HepG2 (cell line): ENCODE data around the gene HARBI1. TPM values are rescaled to one million over a fixed set of nuclear protein-coding genes. Genes with fewer than 3 reads are reported as not detected.
A peak's percentile ranks its signal among the peaks of the same experiment; 100 is the strongest.

Source experiments
- ATAC-seq: fragments of 200-7000 bp; cut with Tn5 transposase; 3 replicates; pipeline ENCODE4 v1.9.1; 2020; ENCODE audit warnings: mild to moderate bottlenecking, moderate library complexity
- BruUV-seq: library from RNA; stranded (reverse); fragments of 400-500 nt; replicated peaks from 2 replicates; lab custom pipeline; 2021; lab: Mats Ljungman, UMichigan
- CTCF ChIA-PET: fragments of 300-600 bp; formaldehyde crosslinking; extraction: SDS; loops from one replicate; lab custom pipeline; 2021; ENCODE audit warnings: low total read pairs, inconsistent platforms, low intra/inter-chr PET ratio; lab: Yijun Ruan, JAX
- POLR2A ChIA-PET: fragments of 350-600 bp; sonication (Branson Sonifier 250); formaldehyde crosslinking; loops from one replicate; lab custom pipeline; 2020; ENCODE audit warnings: antibody characterized with exemption, inconsistent platforms; lab: Yijun Ruan, JAX
- DNase-seq: peaks from one replicate; pipeline ENCODE4 v3.0.0-alpha.2; 2015; ENCODE audit warnings: low spot score
- FAIRE-seq: peaks from 3 replicates; lab custom pipeline; 2011; peaks lifted over from hg19 to GRCh38; lab: Jason Lieb, UNC
- H2AFZ ChIP-seq: one replicate; pipeline ENCODE4 v1.6.1; 2011; ENCODE audit warnings: low read length, inconsistent platforms
- H3K27ac ChIP-seq: fragments of 300-600 bp; 3 replicates; pipeline ENCODE4 v1.8.0; 2011; ENCODE audit warnings: mixed run types, mild to moderate bottlenecking, mixed read lengths, low read length, inconsistent platforms; ENCODE audit not compliant: insufficient read depth; ENCODE audit errors: extremely low read length
- H3K27me3 ChIP-seq, 2 experiments: fragments of 200-600 bp in 1 of 2; 2 replicates in 1 of 2; 3 replicates in 1 of 2; pipeline versions ENCODE4 v1.6.0 to v1.8.0; 2011; ENCODE audit warnings: low read length in 2 of 2, mild to moderate bottlenecking in 2 of 2, moderate library complexity in 2 of 2, inconsistent platforms in 1 of 2; ENCODE audit not compliant: insufficient read depth in 2 of 2, control insufficient read depth in 1 of 2
- H3K36me3 ChIP-seq, 2 experiments: fragments of 200-600 bp in 1 of 2; replicated peaks in 1 of 2; 2 replicates in 1 of 2; 3 replicates in 1 of 2; pipeline versions ENCODE4 v1.5.1 to v1.8.0; 2011; ENCODE audit warnings: low read length in 2 of 2, inconsistent platforms in 1 of 2; ENCODE audit not compliant: insufficient read depth in 2 of 2, control insufficient read depth in 1 of 2
- H3K4me1 ChIP-seq: 2 replicates; pipeline ENCODE4 v1.5.1; 2012; ENCODE audit warnings: low read length, inconsistent platforms; ENCODE audit not compliant: insufficient read depth
- H3K4me2 ChIP-seq: 2 replicates; pipeline ENCODE4 v1.6.0; 2011; ENCODE audit warnings: low read depth, low read length, inconsistent platforms
- H3K4me3 ChIP-seq, 3 experiments: fragments of 200-600 bp in 1 of 3; sonication (generic), shearing (Covaris generic) in 1 of 3; replicated peaks in 1 of 3; 2 replicates each; pipeline ENCODE4 v1.5.1; 2011 to 2016; ENCODE audit warnings: low read length in 3 of 3, inconsistent platforms in 2 of 3, low read depth in 2 of 3, mild to moderate bottlenecking in 2 of 3, control low read depth in 1 of 3, mixed read lengths in 1 of 3; ENCODE audit not compliant: insufficient read depth in 1 of 3
- H3K79me2 ChIP-seq: one replicate; pipeline ENCODE4 v1.6.1; 2011; ENCODE audit warnings: low read length, inconsistent platforms; ENCODE audit not compliant: insufficient read depth
- H3K9ac ChIP-seq: 2 replicates; pipeline ENCODE4 v1.6.0; 2011; ENCODE audit warnings: mild to moderate bottlenecking, low read depth, low read length, inconsistent platforms; ENCODE audit not compliant: insufficient read depth
- H3K9me3 ChIP-seq: 2 replicates; pipeline ENCODE4 v1.5.1; 2012; ENCODE audit warnings: mild to moderate bottlenecking, low read length
- H4K20me1 ChIP-seq: 2 replicates; pipeline ENCODE4 v1.6.0; 2011; ENCODE audit warnings: inconsistent platforms, mild to moderate bottlenecking, low read length, moderate library complexity; ENCODE audit not compliant: insufficient read depth
- CC2D1A ChIP-seq: sonication (generic); formaldehyde crosslinking; IDR thresholded peaks from 2 replicates; pipeline ENCODE4 v1.8.1; 2023; ENCODE audit warnings: mild to moderate bottlenecking, missing genetic modification reagents
- IRF2 ChIP-seq: IDR thresholded peaks from 2 replicates; pipeline ENCODE4 v1.6.1; 2018; ENCODE audit warnings: missing genetic modification reagents, missing compliant biosample characterization
- MBNL3 ChIP-seq: fragments of 250-450 bp; sonication (Bioruptor Pico); conservative IDR thresholded peaks from 2 replicates; pipeline ENCODE4 v1.8.0; 2022; ENCODE audit warnings: mild to moderate bottlenecking, inconsistent platforms
- SMAD9 ChIP-seq: sonication (generic); formaldehyde crosslinking; IDR thresholded peaks from 2 replicates; pipeline ENCODE4 v1.5.1; 2020; ENCODE audit warnings: mild to moderate bottlenecking, missing genetic modification reagents
- TERF1 ChIP-seq: sonication (generic); formaldehyde crosslinking; IDR thresholded peaks from 2 replicates; pipeline ENCODE4 v1.8.0; 2022; ENCODE audit warnings: mild to moderate bottlenecking, missing genetic modification reagents, moderate library complexity
- ZBTB38 ChIP-seq: sonication (generic); formaldehyde crosslinking; IDR thresholded peaks from 2 replicates; pipeline ENCODE4 v1.5.1; 2020; ENCODE audit warnings: mild to moderate bottlenecking, missing genetic modification reagents
- ZFP41 ChIP-seq: sonication (generic); formaldehyde crosslinking; IDR thresholded peaks from 2 replicates; pipeline ENCODE4 v1.4.0; 2020; ENCODE audit warnings: mild to moderate bottlenecking, missing genetic modification reagents, borderline replicate concordance
- ZKSCAN1 ChIP-seq: fragments of 150-350 bp; IDR thresholded peaks from 2 replicates; pipeline ENCODE4 v1.6.1; 2014; ENCODE audit warnings: low read length
- ZNF280B ChIP-seq: sonication (generic); formaldehyde crosslinking; IDR thresholded peaks from 2 replicates; pipeline ENCODE4 v1.5.0; 2020; ENCODE audit warnings: missing genetic modification reagents, mild to moderate bottlenecking, borderline replicate concordance
- ZNF563 ChIP-seq: sonication (generic); formaldehyde crosslinking; IDR thresholded peaks from 2 replicates; pipeline ENCODE4 v1.8.0; 2022; ENCODE audit warnings: mild to moderate bottlenecking, moderate library complexity, missing genetic modification reagents
- ZNF605 ChIP-seq: sonication (generic); formaldehyde crosslinking; IDR thresholded peaks from 2 replicates; pipeline ENCODE4 v1.8.0; 2022; ENCODE audit warnings: mild to moderate bottlenecking, missing genetic modification reagents
- ZNF607 ChIP-seq: sonication (generic); formaldehyde crosslinking; IDR thresholded peaks from 2 replicates; pipeline ENCODE4 v1.5.1; 2020; ENCODE audit warnings: missing genetic modification reagents, mild to moderate bottlenecking, borderline replicate concordance
- ZNF619 ChIP-seq: sonication (generic); formaldehyde crosslinking; IDR thresholded peaks from 2 replicates; pipeline ENCODE4 v1.4.0; 2020; ENCODE audit warnings: mild to moderate bottlenecking, missing genetic modification reagents
- ZNF639 ChIP-seq: conservative IDR thresholded peaks from 2 replicates; pipeline ENCODE4 v1.6.1; 2018; ENCODE audit warnings: missing genetic modification reagents
- ZNF770 ChIP-seq: sonication (generic); formaldehyde crosslinking; IDR thresholded peaks from 2 replicates; pipeline ENCODE4 v1.5.0; 2020; ENCODE audit warnings: mild to moderate bottlenecking, missing genetic modification reagents
- WGBS: methylation state at CpG from one replicate; pipeline ENCODE4 v1.1.6; 2017; ENCODE audit warnings: low lambda C conversion rate; 5-methylcytosine and 5-hydroxymethylcytosine counted together
- in situ Hi-C: cut with HindIII; loops from 2 replicates; pipeline ENCODE4 v1.10.0; 2017; ENCODE audit warnings: low pct_unique_long_range_greater_than_20kb; ENCODE audit not compliant: extremely low pct_ligation_motif_present
- intact Hi-C: fragments of 100-400 bp; cut with micrococcal nuclease; formaldehyde crosslinking; loops from one replicate; pipeline ENCODE4 v1.10.0; 2022; ENCODE audit not compliant: unreplicated experiment
- polyA plus RNA-seq, 8 experiments: library from polyadenylated mRNA; depleted of rRNA in 3 of 8; stranded (reverse) in 7 of 8; unstranded in 1 of 8; fragments of >200 nt; fragmentation: Illumina TruSeq in 4 of 8; extraction: Trizol in 4 of 8; gene quantifications; 2 replicates each; pipeline versions ENCODE4 v1.2.1 to v1.2.3, GENCODE V29; 2011 to 2016; ENCODE audit warnings: low read depth in 4 of 8, missing spikeins in 1 of 8, mixed read lengths in 1 of 8; ENCODE audit not compliant: insufficient read depth in 1 of 8
- total RNA-seq, 5 experiments: library from RNA; depleted of rRNA; stranded (reverse); fragments of >200 nt; fragmentation: Illumina TruSeq; extraction: Trizol; gene quantifications; 2 replicates each; pipeline ENCODE4 v1.2.3, GENCODE V29; 2016; ENCODE audit warnings: low read depth in 1 of 5

Gene HARBI1
- total and polyA plus RNA-seq, 2 of the 13 experiments (the other 11 are each of a cell fraction or from before 2014, with no cell fraction given), result 2.5 to 4.8 TPM

GRCh38 chr11:46599340-46600193 is 17.5 kb downstream of the HARBI1 start (continued):
- TF ChIP-seq ZNF619 (CRISPR knock-in tag) (no peak), SMAD9 (no peak), ZNF280B (no peak), CC2D1A (CRISPR knock-in tag) (no peak), ZNF563 (CRISPR knock-in tag) (no peak), ZKSCAN1 (no peak)

GRCh38 chr11:46597609-46598219 is 19.3 kb downstream of the HARBI1 start:
- in situ Hi-C loops, result no loop called here
- WGBS, result 86% methylated on average over 6 of the region's 6 CpGs
- no peak overlapping the region for H3K9ac ChIP-seq
- intact Hi-C loops, result no loop called here
- H3K4me1 ChIP-seq, result peaks cover 25% of the 10 kb centered on the region
- no peaks in the 10 kb centered on the region for H4K20me1 ChIP-seq
- H3K4me2 ChIP-seq, result peak overlapping the region; percentile 46; the same call in 1 of the 2 replicates
- H3K4me3 ChIP-seq, result no peak overlapping the region
- ChIA-PET CTCF (interaction anchor here (0.6 kb wide), 1 partner anchor 1487 kb away, joined by 3 read pairs; no protein-coding TSS in a partner anchor), POLR2A (no interaction called here)
- H2AFZ ChIP-seq, result no peak overlapping the region
- FAIRE-seq (no peak), ATAC-seq (no peak), DNase-seq (no peak)
- H3K36me3 ChIP-seq, result no peaks in the 10 kb centered on the region; a peak in 1 of 5 replicates
- BruUV-seq, result no TSS peak
- H3K27me3 ChIP-seq, result peaks cover 0 to 4% of the 10 kb centered on the region in 2 experiments; a peak in 1 of 5 replicates
- H3K79me2 ChIP-seq, result peaks cover 19% of the 10 kb centered on the region
- no peak overlapping the region for H3K27ac ChIP-seq
- TF ChIP-seq ZNF770, result peak; percentile 7; the same call in 1 of the 2 replicates
- no peak for TF ChIP-seq ZNF639
- TF ChIP-seq MBNL3 (CRISPR knock-in tag), result no peak
- TF ChIP-seq ZNF605, result no peak
- 0 out of 2 replicates have a peak, but pooled peaks have one; percentile 3 for TF ChIP-seq IRF2
- TF ChIP-seq ZNF607, result no peak
- no peak for TF ChIP-seq ZFP41 (CRISPR knock-in tag)
- TF ChIP-seq TERF1 (CRISPR knock-in tag), result no peak
- TF ChIP-seq ZBTB38 (CRISPR knock-in tag), result 0 out of 2 replicates have a peak, but pooled peaks have one; percentile 27
- H3K9me3 ChIP-seq, result no peaks in the 10 kb centered on the region
